ENCODE measurements around the gene KMT2E. TPM values are rescaled to one million over a fixed set of nuclear protein-coding genes. Genes with fewer than 3 reads are reported as not detected.
A peak's percentile ranks its signal among the peaks of the same experiment; 100 is the strongest.

Gene KMT2E
- total and polyA plus RNA-seq, 11 donors = 17.0 to 59.5 (median 44.3) TPM

DNA sequence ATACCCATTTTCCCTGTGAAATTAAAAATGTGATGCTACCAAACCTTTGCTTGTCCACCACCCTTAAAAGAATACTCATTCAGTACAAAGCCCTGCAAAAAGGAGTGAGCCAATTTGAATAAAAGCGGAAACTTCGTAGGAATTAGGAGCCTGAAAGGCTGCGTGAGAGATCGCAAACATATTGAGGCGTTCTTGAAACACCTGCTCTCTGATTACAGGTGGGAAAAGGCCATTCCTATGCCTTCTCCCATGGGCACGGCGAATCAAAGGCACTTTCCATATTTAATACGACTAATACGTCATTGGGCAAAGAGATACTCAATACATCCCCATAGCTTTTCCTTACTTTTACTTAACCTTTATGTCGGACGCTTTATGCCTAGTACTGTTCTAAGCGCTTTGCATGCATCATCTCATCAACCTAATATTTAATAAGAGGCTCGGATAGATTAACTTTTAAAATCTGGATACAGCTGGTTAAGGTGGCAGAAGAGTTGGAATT, 30.9 kb upstream of the KMT2E start:
- 17 to 28% (median 20%) methylated on average over 13 of the region's 13 CpGs for WGBS, 4 donors
- H3K9me3 ChIP-seq = no peaks in the 10 kb centered on the region
- intact Hi-C loops (cut with DNase I) = loop anchor here (1.0 to 10.0 kb wide), 18 partner anchors 30 to 504 kb away; partner anchors contain the start of gene KMT2E (in 2 of the 10)
- H3K27ac ChIP-seq = peak overlapping the region; percentile 90 to 99 (median 98)
- no peak for TF ChIP-seq POLR2A (IDR thresholded peaks at IDR 0.05)
- TF ChIP-seq, protein P1, sequence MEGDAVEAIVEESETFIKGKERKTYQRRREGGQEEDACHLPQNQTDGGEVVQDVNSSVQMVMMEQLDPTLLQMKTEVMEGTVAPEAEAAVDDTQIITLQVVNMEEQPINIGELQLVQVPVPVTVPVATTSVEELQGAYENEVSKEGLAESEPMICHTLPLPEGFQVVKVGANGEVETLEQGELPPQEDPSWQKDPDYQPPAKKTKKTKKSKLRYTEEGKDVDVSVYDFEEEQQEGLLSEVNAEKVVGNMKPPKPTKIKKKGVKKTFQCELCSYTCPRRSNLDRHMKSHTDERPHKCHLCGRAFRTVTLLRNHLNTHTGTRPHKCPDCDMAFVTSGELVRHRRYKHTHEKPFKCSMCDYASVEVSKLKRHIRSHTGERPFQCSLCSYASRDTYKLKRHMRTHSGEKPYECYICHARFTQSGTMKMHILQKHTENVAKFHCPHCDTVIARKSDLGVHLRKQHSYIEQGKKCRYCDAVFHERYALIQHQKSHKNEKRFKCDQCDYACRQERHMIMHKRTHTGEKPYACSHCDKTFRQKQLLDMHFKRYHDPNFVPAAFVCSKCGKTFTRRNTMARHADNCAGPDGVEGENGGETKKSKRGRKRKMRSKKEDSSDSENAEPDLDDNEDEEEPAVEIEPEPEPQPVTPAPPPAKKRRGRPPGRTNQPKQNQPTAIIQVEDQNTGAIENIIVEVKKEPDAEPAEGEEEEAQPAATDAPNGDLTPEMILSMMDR (IDR thresholded peaks at IDR 0.05) = no peak
- no peak for DNase-seq
- H3K4me3 ChIP-seq = peak overlapping the region; percentile 55 to 73 (median 68)
- peaks cover 0 to 10% (median 0%) of the 10 kb centered on the region in 9 donors for H3K36me3 ChIP-seq
- ATAC-seq = peak in 1 of 4 donors; percentile 0
- H3K27me3 ChIP-seq = no peaks in the 10 kb centered on the region
- H3K4me1 ChIP-seq = peaks cover 0 to 91% (median 70%) of the 10 kb centered on the region in 12 donors

DNA sequence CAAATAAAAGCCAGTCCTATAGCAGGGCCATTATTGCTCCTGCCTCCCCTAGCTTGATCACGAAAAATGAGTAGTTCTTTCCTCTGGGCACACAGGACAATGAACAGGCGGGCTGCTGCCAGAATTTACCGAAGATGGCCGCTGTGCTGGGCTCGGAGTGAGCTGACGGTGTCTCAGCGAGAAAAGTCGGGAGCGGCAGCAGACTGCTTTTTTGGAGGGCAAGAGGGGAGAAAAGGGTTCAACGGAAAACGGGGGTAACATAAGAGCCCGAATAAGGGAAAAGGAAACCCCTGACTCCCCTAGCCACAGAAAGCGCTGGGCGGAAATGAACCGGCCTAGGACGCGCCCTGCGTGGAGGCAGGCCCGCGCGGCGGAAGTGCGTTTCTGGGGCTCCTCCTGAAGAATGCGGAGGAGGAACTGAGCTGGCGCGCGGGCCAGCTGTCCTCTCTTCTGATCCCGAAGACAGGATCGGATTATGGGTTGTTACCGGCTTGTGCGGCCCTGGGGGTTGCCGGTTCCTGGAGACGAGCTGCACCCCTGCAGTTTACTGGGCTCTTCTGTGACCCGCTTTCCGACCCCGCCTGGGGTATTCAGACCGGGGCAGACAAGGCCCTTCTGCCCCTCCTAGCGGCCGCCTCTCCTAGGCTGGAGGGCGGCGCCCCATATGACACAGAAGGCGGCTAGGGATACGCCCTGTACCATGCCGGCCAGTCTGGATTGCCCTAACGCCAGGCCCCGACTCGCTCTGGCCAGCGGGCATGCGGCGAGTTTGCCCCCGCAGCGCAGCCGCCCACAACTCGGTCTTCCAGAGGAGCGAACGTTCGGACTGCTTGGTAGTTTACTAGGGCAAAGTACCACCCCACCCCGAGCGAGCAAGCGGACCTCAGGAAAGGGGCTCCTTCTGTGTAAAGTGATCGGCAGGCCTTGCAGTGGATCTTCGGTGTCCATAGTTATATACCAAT, 30.1 kb upstream of the KMT2E start:
- WGBS, 4 donors = 0 to 1% (median 0%) methylated on average over 43 to 62 of the region's 62 CpGs
- H3K4me1 ChIP-seq = peaks cover 0 to 88% (median 63%) of the 10 kb centered on the region in 12 donors
- no peaks in the 10 kb centered on the region for H3K9me3 ChIP-seq
- TF ChIP-seq, protein P1 (IDR thresholded peaks at IDR 0.05) = peak; percentile 28 to 84 (median 58)
- TF ChIP-seq POLR2A (IDR thresholded peaks at IDR 0.05) = peak in 1 of 2 donors; percentile 84
- H3K36me3 ChIP-seq = peaks cover 0 to 10% (median 0%) of the 10 kb centered on the region in 9 donors
- DNase-seq (peak; percentile 92 to 94 (median 93)), ATAC-seq (peak; percentile 93 to 97 (median 95))
- H3K4me3 ChIP-seq = peak overlapping the region; percentile 55 to 73 (median 68)
- intact Hi-C loops (cut with DNase I) = loop anchor here (1.0 to 10.0 kb wide), 20 partner anchors 27 to 503 kb away; partner anchors contain the start of gene KMT2E (in 2 of the 10)
- peak overlapping the region; percentile 90 to 99 (median 98) for H3K27ac ChIP-seq
- no peaks in the 10 kb centered on the region for H3K27me3 ChIP-seq

DNA sequence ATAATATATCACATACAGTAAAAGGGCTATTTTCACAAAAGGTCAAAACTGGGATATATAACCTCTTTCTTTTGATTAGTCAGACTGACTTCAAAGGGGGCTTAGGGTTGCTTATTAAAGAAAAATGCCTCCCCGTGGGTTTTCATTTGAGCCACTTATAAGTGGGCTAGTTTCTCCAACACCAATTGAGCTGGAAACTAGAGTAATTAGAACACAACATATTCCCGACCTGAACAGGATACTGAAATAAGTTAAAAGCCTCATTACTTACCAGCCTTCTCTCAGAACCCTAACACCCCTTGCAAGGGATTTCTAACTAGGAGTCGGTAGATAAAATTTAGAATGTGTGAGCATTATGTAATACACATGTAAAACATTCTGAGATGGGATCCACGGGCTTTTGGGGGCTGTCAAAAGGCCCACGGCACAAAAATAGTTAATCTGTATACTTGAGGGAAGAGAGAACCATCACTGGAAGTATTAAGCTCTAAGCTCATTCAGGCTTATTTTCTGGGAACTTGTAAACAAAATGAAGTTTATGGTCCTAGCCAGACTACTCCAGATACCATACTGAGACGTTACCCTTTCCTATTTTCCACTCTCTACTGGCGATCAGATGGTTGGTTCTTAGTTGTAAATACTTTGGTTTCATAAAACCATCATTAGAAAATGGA, 29.3 kb upstream of the KMT2E start:
- no peaks in the 10 kb centered on the region for H3K9me3 ChIP-seq
- no peaks in the 10 kb centered on the region for H3K27me3 ChIP-seq
- peak overlapping the region; percentile 90 to 99 (median 98) for H3K27ac ChIP-seq
- intact Hi-C loops (cut with DNase I) = loop anchor here in 8 of 10 donors (1.0 to 10.0 kb wide), 16 partner anchors 27 to 503 kb away; no protein-coding TSS in a partner anchor
- WGBS, 4 donors = 31 to 34% (median 33%) methylated on average over 7 of the region's 7 CpGs
- peak overlapping the region in 11 of 12 donors; percentile 55 to 73 (median 70) for H3K4me3 ChIP-seq
- H3K36me3 ChIP-seq = peaks cover 0 to 10% (median 0%) of the 10 kb centered on the region in 9 donors
- ATAC-seq = no peak
- peaks cover 0 to 79% (median 55%) of the 10 kb centered on the region in 12 donors for H3K4me1 ChIP-seq
- TF ChIP-seq, protein P1 (IDR thresholded peaks at IDR 0.05) = no peak
- TF ChIP-seq POLR2A (IDR thresholded peaks at IDR 0.05) = no peak
- DNase-seq = no peak
